ENCODE results near the gene GPNMB.

The GPNMB gene

GRCh38 chr7:23234569-23235296, 11.8 kb upstream of the GPNMB start:
- Histone ChIP-seq H3K4me1 (ENCODE audit: insufficient read depth, poor library complexity, severe bottlenecking) (peaks cover 10% of the 10 kb centered on the region), H3K27me3 (ENCODE audit: insufficient read depth, poor library complexity, severe bottlenecking) (no peaks in the 10 kb centered on the region), H3K27ac (ENCODE audit: poor library complexity, severe bottlenecking) (no peak overlapping the region), H3K36me3 (ENCODE audit: low read depth) (no peaks in the 10 kb centered on the region), H3K9me3 (ENCODE audit: severe bottlenecking) (no peaks in the 10 kb centered on the region), H3K4me3 (ENCODE audit: severe bottlenecking) (no peak overlapping the region)
- TF ChIP-seq CTCF (IDR thresholded peaks at IDR 0.05; ENCODE audit: poor library complexity, severe bottlenecking) = no peak
- no peak for DNase-seq (ENCODE audit: low spot score)
- no peak for ATAC-seq (ENCODE audit: low read depth)

GRCh38 chr7:23235813-23236221, 10.8 kb upstream of the GPNMB start:
- Histone ChIP-seq H3K9me3 (ENCODE audit: severe bottlenecking) (no peaks in the 10 kb centered on the region), H3K4me3 (ENCODE audit: severe bottlenecking) (no peak overlapping the region), H3K36me3 (ENCODE audit: low read depth) (no peaks in the 10 kb centered on the region), H3K27me3 (ENCODE audit: insufficient read depth, poor library complexity, severe bottlenecking) (no peaks in the 10 kb centered on the region), H3K27ac (ENCODE audit: poor library complexity, severe bottlenecking) (no peak overlapping the region), H3K4me1 (ENCODE audit: insufficient read depth, poor library complexity, severe bottlenecking) (peaks cover 10% of the 10 kb centered on the region)
- DNase-seq (ENCODE audit: low spot score) (peak; percentile 95), ATAC-seq (ENCODE audit: low read depth) (peak; percentile 99)
- TF ChIP-seq CTCF (IDR thresholded peaks at IDR 0.05; ENCODE audit: poor library complexity, severe bottlenecking) = no peak

DNA sequence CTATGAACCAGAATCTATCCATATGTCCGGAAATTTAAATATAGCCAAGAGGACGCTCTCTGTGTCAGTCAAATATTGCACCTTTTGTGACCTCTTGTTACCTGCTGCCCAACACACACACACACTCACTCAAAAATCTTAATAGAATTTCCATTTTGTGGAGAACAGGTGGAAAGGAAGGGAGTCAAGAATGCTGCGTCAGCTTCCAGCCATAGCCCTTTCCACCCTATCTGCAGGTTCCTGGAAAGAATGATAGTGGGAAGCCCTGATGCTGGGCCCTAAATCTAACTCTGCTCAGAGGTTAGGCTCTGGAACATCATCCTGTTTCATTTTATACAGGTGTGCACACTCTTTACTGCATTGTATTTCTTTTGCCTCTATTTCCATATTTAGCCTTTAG, 9.6 kb upstream of the GPNMB start:
- ATAC-seq (ENCODE audit: low read depth) (no peak), DNase-seq (ENCODE audit: low spot score) (no peak)
- TF ChIP-seq CTCF (IDR thresholded peaks at IDR 0.05; ENCODE audit: poor library complexity, severe bottlenecking) = no peak
- H3K4me3 ChIP-seq (ENCODE audit: severe bottlenecking) = no peak overlapping the region
- H3K27me3 ChIP-seq (ENCODE audit: insufficient read depth, poor library complexity, severe bottlenecking) = no peaks in the 10 kb centered on the region
- peaks cover 10% of the 10 kb centered on the region for H3K4me1 ChIP-seq (ENCODE audit: insufficient read depth, poor library complexity, severe bottlenecking)
- H3K9me3 ChIP-seq (ENCODE audit: severe bottlenecking) = no peaks in the 10 kb centered on the region
- no peak overlapping the region for H3K27ac ChIP-seq (ENCODE audit: poor library complexity, severe bottlenecking)
- H3K36me3 ChIP-seq (ENCODE audit: low read depth) = no peaks in the 10 kb centered on the region

DNA sequence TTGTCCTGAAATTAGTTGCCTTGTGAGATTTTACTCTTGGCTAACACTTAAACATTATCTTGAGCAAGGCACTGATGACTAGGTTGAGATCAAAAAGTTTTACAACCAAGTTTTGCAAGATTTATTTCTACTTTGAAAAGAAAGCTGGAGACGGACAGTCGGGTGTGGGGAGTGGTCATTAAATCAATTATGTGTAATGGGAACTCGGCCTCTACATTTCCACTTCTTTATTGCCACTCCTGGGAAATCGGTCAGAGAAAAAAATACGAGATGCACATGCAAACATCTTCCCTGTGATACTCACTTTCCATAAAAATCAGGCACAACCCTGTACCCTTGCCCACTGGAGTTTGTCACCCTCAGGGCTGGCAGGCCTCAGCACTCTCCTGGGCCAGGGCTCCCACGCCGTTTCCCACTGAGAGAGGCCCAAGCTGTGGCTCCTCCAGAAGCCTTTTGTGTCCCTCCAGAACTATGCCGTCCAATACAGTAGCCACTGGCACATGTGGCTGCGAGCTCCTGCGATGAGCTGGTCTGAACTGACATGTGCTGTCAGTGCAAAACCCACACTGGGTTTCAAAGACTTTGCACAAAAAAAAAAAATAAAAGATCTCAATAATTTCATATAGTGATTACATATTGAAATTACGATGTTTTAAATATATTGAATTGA, 7.5 kb upstream of the GPNMB start:
- TF ChIP-seq CTCF (IDR thresholded peaks at IDR 0.05; ENCODE audit: poor library complexity, severe bottlenecking) = no peak
- peaks cover 10% of the 10 kb centered on the region for H3K4me1 ChIP-seq (ENCODE audit: insufficient read depth, poor library complexity, severe bottlenecking)
- H3K27me3 ChIP-seq (ENCODE audit: insufficient read depth, poor library complexity, severe bottlenecking) = no peaks in the 10 kb centered on the region
- DNase-seq (ENCODE audit: low spot score) = no peak
- no peak for ATAC-seq (ENCODE audit: low read depth)
- H3K27ac ChIP-seq (ENCODE audit: poor library complexity, severe bottlenecking) = no peak overlapping the region
- H3K36me3 ChIP-seq (ENCODE audit: low read depth) = no peaks in the 10 kb centered on the region
- H3K9me3 ChIP-seq (ENCODE audit: severe bottlenecking) = no peaks in the 10 kb centered on the region
- no peak overlapping the region for H3K4me3 ChIP-seq (ENCODE audit: severe bottlenecking)

GRCh38 chr7:23239698-23240097, 6.9 kb upstream of the GPNMB start:
- Histone ChIP-seq H3K9me3 (ENCODE audit: severe bottlenecking) (no peaks in the 10 kb centered on the region), H3K4me3 (ENCODE audit: severe bottlenecking) (no peak overlapping the region)
- DNase-seq (ENCODE audit: low spot score) = no peak

More at GRCh38 chr7:23239698-23240097, 6.9 kb upstream of the GPNMB start:
- no peak overlapping the region for H3K27ac ChIP-seq (ENCODE audit: poor library complexity, severe bottlenecking)
- ATAC-seq (ENCODE audit: low read depth) = no peak
- H3K36me3 ChIP-seq (ENCODE audit: low read depth) = no peaks in the 10 kb centered on the region
- H3K27me3 ChIP-seq (ENCODE audit: insufficient read depth, poor library complexity, severe bottlenecking) = no peaks in the 10 kb centered on the region
- H3K4me1 ChIP-seq (ENCODE audit: insufficient read depth, poor library complexity, severe bottlenecking) = peaks cover 7% of the 10 kb centered on the region
- TF ChIP-seq CTCF (IDR thresholded peaks at IDR 0.05; ENCODE audit: poor library complexity, severe bottlenecking) = no peak

Measured in RWPE2 (cell line).